ENCODE results near the gene TEX22. TPM values are rescaled to one million over a fixed set of nuclear protein-coding genes. Genes with fewer than 3 reads are reported as not detected.

TEX22 gene
- total RNA-seq, 1 donor from 2014 or later: 4.8 TPM

GRCh38 chr14:105455766-105456660, 57.7 kb downstream of the TEX22 start:
- Mint-ChIP-seq H3K27me3 (ENCODE audit: low read depth) (no peaks in the 10 kb centered on the region), H3K36me3 (peaks cover 20% of the 10 kb centered on the region), H3K9me3 (no peaks in the 10 kb centered on the region), H3K4me1 (no peaks in the 10 kb centered on the region), H3K4me3 (no peak overlapping the region), H3K27ac (no peak overlapping the region)
- TF ChIP-seq CTCF (IDR thresholded peaks at IDR 0.05; ENCODE audit: unreplicated experiment): no peak
- DNase-seq (ENCODE audit: low spot score in 2 of 2, unreplicated experiment in 2 of 2): no peak

GRCh38 chr14:105456736-105457617, 58.6 kb downstream of the TEX22 start:
- Mint-ChIP-seq H3K9me3 (no peaks in the 10 kb centered on the region), H3K27ac (no peak overlapping the region), H3K4me3 (no peak overlapping the region), H3K27me3 (ENCODE audit: low read depth) (no peaks in the 10 kb centered on the region), H3K36me3 (peaks cover 24% of the 10 kb centered on the region), H3K4me1 (no peaks in the 10 kb centered on the region)
- no peak for TF ChIP-seq CTCF (IDR thresholded peaks at IDR 0.05; ENCODE audit: unreplicated experiment)
- DNase-seq (ENCODE audit: low spot score in 2 of 2, unreplicated experiment in 2 of 2): no peak

- H3K27ac Mint-ChIP-seq: no peak overlapping the region
- H3K36me3 Mint-ChIP-seq: peaks cover 17% of the 10 kb centered on the region
- H3K27me3 Mint-ChIP-seq (ENCODE audit: low read depth): no peaks in the 10 kb centered on the region
- no peak overlapping the region for H3K4me3 Mint-ChIP-seq
- H3K4me1 Mint-ChIP-seq: no peaks in the 10 kb centered on the region
- no peak for TF ChIP-seq CTCF (IDR thresholded peaks at IDR 0.05; ENCODE audit: unreplicated experiment)
- H3K9me3 Mint-ChIP-seq: no peaks in the 10 kb centered on the region
- no peak for DNase-seq (ENCODE audit: low spot score in 2 of 2, unreplicated experiment in 2 of 2)
Observed at GRCh38 chr14:105458010-105458409, 59.7 kb downstream of the TEX22 start.

GRCh38 chr14:105458571-105458970, 60.2 kb downstream of the TEX22 start:
- Mint-ChIP-seq H3K4me3 (no peak overlapping the region), H3K27ac (no peak overlapping the region), H3K36me3 (peaks cover 15% of the 10 kb centered on the region), H3K27me3 (ENCODE audit: low read depth) (no peaks in the 10 kb centered on the region), H3K9me3 (no peaks in the 10 kb centered on the region), H3K4me1 (no peaks in the 10 kb centered on the region)
- no peak for TF ChIP-seq CTCF (IDR thresholded peaks at IDR 0.05; ENCODE audit: unreplicated experiment)
- no peak for DNase-seq (ENCODE audit: low spot score in 2 of 2, unreplicated experiment in 2 of 2)

GRCh38 chr14:105460116-105460515, 61.8 kb downstream of the TEX22 start:
- no peak overlapping the region for H3K4me3 Mint-ChIP-seq
- no peak for DNase-seq (ENCODE audit: low spot score in 2 of 2, unreplicated experiment in 2 of 2)
- no peak overlapping the region for H3K27ac Mint-ChIP-seq
- no peaks in the 10 kb centered on the region for H3K9me3 Mint-ChIP-seq
- H3K4me1 Mint-ChIP-seq: no peaks in the 10 kb centered on the region
- no peak for TF ChIP-seq CTCF (IDR thresholded peaks at IDR 0.05; ENCODE audit: unreplicated experiment)
- H3K36me3 Mint-ChIP-seq: peaks cover 12% of the 10 kb centered on the region
- H3K27me3 Mint-ChIP-seq (ENCODE audit: low read depth): no peaks in the 10 kb centered on the region
